Thyroid gland (tissue), 4 donors: ENCODE data around the gene PHLDB3. TPM values are rescaled to one million over a fixed set of nuclear protein-coding genes. Genes with fewer than 3 reads are reported as not detected.

Experiments used
- DNase-seq, 2 donors: peaks; one replicate each; pipeline ENCODE4 v3.0.0-alpha.2; 2019
- H3K27ac ChIP-seq, 3 donors: fragments of 200-600 bp; sonication (generic); 1 replicate in 2 of 3; 2 replicates in 1 of 3; pipeline ENCODE4 v1.5.1; 2016 to 2019; ENCODE audit warnings: mild to moderate bottlenecking in 1 of 3, moderate library complexity in 1 of 3
- H3K27me3 ChIP-seq: fragments of 200-600 bp; sonication (generic); one replicate; pipeline ENCODE4 v1.5.1; 2019
- H3K36me3 ChIP-seq, 2 donors: fragments of 200-600 bp; sonication (generic); one replicate each; pipeline ENCODE4 v1.5.1; 2016 to 2019
- H3K4me1 ChIP-seq, 2 donors: fragments of 200-600 bp; sonication (generic); one replicate each; pipeline ENCODE4 v1.5.1; 2017 to 2019
- H3K4me3 ChIP-seq, 3 donors: fragments of 200-600 bp; sonication (generic); replicated peaks in 1 of 3; 1 replicate in 2 of 3; 2 replicates in 1 of 3; pipeline ENCODE4 v1.5.1; 2016; ENCODE audit warnings: mild to moderate bottlenecking in 1 of 3
- H3K9me3 ChIP-seq: fragments of 200-600 bp; sonication (generic); one replicate; pipeline ENCODE4 v1.5.1; 2017
- POLR2A ChIP-seq, 2 donors: fragments of 450-650 bp; IDR thresholded peaks; one replicate each; pipeline ENCODE4 v1.6.1; 2017; ENCODE audit warnings: antibody characterized with exemption in 2 of 2, mild to moderate bottlenecking in 2 of 2, moderate library complexity in 1 of 2
- WGBS, 2 donors: methylation state at CpG; one replicate each; pipeline ENCODE4 v1.1.5; 2017; 5-methylcytosine and 5-hydroxymethylcytosine counted together
- intact Hi-C: fragments of 100-400 bp; cut with DNase I; formaldehyde crosslinking; loops from one replicate; pipeline ENCODE4 v1.15.1; 2023
- total RNA-seq, 4 donors: library from RNA; depleted of rRNA; stranded (reverse); fragments of >200 nt; gene quantifications; one replicate each; pipeline ENCODE4 v1.2.3, GENCODE V29; 2016
- TF ChIP-seq, protein P1 (sequence below), 6 experiments: fragments of 200-600 bp in 3 of 6; fragments of 450-650 bp in 3 of 6; sonication (generic) in 3 of 6; IDR thresholded peaks; one replicate each; pipeline ENCODE4 v1.5.1; 2016 to 2019; ENCODE audit warnings: antibody characterized with exemption in 6 of 6, mild to moderate bottlenecking in 2 of 6, inconsistent platforms in 1 of 6, moderate library complexity in 1 of 6

PHLDB3 gene
- total RNA-seq, 4 donors from 2014 or later: 4.4 to 19.6 (median 7.4) TPM

DNA sequence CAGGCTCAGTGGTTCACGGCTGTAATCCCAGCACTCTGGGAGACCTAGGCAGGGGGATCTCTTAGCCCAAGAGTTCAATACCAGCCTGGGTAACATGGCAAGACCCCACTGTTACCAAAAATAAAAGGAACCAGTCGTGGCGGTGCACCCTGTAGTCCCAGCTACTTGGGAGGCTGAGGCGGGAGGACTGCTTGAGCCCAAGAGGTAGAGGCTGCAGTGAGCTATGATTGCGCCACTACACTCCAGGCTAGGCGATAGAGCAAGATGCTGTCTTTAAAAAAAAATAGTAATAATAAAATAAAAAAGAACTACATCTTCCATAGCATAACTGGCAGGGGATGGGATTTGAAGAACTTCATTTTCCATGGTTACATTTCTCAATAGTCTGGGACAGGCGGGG is 42.2 kb downstream of the PHLDB3 start:
- Histone ChIP-seq H3K4me3 (no peak overlapping the region), H3K27me3 (no peaks in the 10 kb centered on the region), H3K4me1 (peaks cover 0 to 5% of the 10 kb centered on the region in 2 donors), H3K27ac (no peak overlapping the region), H3K36me3 (no peaks in the 10 kb centered on the region), H3K9me3 (no peaks in the 10 kb centered on the region)
- intact Hi-C loops: loop anchor here (5.0 kb wide), 1 partner anchor 40 kb away; the partner anchor contains the start of gene PHLDB3
- TF ChIP-seq POLR2A (IDR thresholded peaks at IDR 0.05): no peak
- TF ChIP-seq, protein P1, sequence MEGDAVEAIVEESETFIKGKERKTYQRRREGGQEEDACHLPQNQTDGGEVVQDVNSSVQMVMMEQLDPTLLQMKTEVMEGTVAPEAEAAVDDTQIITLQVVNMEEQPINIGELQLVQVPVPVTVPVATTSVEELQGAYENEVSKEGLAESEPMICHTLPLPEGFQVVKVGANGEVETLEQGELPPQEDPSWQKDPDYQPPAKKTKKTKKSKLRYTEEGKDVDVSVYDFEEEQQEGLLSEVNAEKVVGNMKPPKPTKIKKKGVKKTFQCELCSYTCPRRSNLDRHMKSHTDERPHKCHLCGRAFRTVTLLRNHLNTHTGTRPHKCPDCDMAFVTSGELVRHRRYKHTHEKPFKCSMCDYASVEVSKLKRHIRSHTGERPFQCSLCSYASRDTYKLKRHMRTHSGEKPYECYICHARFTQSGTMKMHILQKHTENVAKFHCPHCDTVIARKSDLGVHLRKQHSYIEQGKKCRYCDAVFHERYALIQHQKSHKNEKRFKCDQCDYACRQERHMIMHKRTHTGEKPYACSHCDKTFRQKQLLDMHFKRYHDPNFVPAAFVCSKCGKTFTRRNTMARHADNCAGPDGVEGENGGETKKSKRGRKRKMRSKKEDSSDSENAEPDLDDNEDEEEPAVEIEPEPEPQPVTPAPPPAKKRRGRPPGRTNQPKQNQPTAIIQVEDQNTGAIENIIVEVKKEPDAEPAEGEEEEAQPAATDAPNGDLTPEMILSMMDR (IDR thresholded peaks at IDR 0.05): no peak
- WGBS, 2 donors: 93% methylated on average over 7 of the region's 7 CpGs
- DNase-seq: no peak

DNA sequence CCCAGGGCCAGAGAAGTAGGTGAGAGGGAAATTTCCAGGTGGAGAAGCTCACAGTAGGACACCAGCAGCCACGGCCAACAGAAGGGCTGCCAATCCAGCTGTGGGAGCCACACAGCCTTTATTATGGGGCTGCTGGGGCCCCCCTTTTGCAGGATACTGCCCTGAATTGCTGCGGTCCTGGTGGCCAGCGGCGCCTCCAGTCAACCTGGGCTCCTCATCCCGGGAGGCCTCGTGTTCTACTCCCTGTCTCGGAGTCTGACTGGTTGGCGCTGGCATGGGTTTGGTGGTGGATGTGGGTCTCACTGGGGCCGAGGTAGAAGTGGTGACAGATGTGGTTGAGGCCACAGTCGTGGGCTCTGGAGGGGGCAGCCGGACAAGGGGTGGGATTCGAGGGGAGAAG is 43.2 kb downstream of the PHLDB3 start:
- no peaks in the 10 kb centered on the region for H3K36me3 ChIP-seq
- no peaks in the 10 kb centered on the region for H3K9me3 ChIP-seq
- intact Hi-C loops: loop anchor here (5.0 kb wide), 1 partner anchor 41 kb away; the partner anchor contains the start of gene PHLDB3
- TF ChIP-seq, protein P1 (IDR thresholded peaks at IDR 0.05): no peak
- no peak for TF ChIP-seq POLR2A (IDR thresholded peaks at IDR 0.05)
- H3K27ac ChIP-seq: no peak overlapping the region
- H3K4me1 ChIP-seq: peaks cover 0 to 5% of the 10 kb centered on the region in 2 donors
- H3K4me3 ChIP-seq: no peak overlapping the region
- no peaks in the 10 kb centered on the region for H3K27me3 ChIP-seq
- 90 to 93% methylated on average over 11 of the region's 12 CpGs for WGBS, 2 donors
- no peak for DNase-seq

DNA sequence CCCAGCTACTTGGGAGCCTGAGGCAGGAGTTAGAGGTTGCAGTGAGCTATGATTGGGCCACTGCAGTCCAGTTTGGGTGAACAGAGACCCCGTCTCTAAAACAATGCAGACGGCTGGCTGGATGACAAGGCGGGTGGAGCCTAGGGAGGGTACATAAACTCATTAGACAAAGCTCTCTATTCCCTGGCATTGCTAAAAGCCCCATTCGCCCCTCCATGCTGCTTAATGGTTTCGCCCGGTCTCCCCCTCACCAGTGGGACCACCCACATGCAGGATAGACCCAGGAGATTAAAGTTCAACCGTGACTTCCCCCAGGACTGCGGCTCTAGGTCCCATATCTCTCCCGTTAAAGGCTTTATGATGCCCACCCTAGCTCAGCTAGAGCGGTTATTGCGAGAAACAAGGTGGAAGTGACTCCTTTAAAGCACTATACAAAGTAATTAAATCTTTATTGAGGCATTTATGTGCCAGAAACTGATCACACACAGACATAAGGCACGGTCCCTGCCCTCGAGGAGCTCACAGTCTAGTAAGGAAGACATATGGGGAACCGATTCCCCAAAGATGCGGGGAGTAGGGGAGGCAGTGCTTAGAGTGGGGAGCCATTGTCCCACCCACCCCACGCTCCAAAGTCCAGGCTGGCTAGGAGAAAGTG is 44.1 kb downstream of the PHLDB3 start:
- Histone ChIP-seq H3K4me1 (peaks cover 0 to 5% of the 10 kb centered on the region in 2 donors), H3K27me3 (no peaks in the 10 kb centered on the region), H3K27ac (no peak overlapping the region), H3K36me3 (no peaks in the 10 kb centered on the region), H3K9me3 (no peaks in the 10 kb centered on the region), H3K4me3 (no peak overlapping the region)
- TF ChIP-seq, protein P1 (IDR thresholded peaks at IDR 0.05): no peak
- TF ChIP-seq POLR2A (IDR thresholded peaks at IDR 0.05): no peak
- no peak for DNase-seq
- 76 to 88% methylated on average over 15 to 16 of the region's 16 CpGs for WGBS, 2 donors
- intact Hi-C loops: loop anchor here (5.0 kb wide), 1 partner anchor 42 kb away; the partner anchor contains the start of gene PHLDB3

DNA sequence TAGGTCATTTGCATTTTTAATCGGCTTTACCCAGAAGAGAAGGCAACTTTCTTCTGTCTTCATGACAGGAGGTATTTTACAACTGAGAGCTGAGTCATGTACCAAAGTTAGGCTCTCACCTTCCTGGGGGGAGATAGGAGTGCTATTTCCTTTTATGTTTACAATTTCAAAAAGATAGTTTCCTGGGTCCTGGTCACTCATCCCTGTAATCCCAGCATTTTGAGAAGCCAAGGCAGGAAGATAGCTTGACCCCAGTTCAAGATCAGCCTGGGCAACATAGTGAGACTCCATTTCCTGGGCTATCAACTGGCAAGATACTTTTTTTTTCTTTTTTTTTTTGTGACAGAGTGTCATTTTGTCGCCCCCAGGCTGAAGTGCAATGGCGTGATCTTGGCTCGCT is 46.7 kb downstream of the PHLDB3 start:
- 82 to 84% methylated on average over 4 of the region's 4 CpGs for WGBS, 2 donors
- Histone ChIP-seq H3K36me3 (no peaks in the 10 kb centered on the region), H3K27ac (no peak overlapping the region), H3K9me3 (no peaks in the 10 kb centered on the region), H3K27me3 (no peaks in the 10 kb centered on the region), H3K4me3 (no peak overlapping the region), H3K4me1 (no peaks in the 10 kb centered on the region)
- TF ChIP-seq POLR2A (IDR thresholded peaks at IDR 0.05): no peak
- TF ChIP-seq, protein P1 (IDR thresholded peaks at IDR 0.05): no peak
- intact Hi-C loops: no loop called here
- no peak for DNase-seq

DNA sequence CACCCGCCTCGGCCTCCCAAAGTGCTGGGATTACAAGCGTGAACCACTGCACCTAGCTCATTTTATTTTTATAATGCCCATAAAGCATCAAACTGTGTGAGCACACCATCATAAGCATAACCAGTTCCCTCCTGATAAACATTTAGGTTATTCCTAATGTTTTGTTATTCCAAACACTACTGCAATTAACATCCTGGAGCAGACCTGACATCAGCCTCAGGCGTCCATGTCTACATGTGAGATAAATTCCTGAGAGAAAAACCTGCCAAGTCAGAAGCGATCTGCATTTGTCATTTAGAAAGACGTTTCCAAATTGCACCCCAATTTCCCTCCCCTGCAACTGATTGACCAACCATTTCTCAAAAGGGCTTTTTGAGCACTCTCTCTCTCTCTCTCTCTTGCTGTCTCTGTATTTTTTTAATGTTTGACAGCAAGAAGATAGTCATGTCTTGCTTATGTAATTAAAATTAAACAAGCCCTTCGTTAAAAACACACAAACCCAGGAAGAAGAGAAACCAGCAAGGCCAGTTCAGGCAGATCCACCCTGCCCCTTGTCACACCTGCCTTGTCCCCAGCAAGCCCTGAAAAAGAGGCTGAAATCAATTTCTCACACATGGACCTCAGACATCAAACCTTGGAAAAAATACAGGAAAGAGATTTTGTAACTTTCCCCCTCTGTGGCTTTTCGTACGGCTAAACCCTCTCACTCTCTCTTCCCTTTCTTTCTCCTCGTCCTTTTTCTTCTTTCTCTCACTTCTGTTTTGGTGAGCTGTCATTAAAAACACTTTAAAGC is 49.0 kb downstream of the PHLDB3 start:
- DNase-seq: no peak
- intact Hi-C loops: no loop called here
- Histone ChIP-seq H3K4me1 (no peaks in the 10 kb centered on the region), H3K9me3 (no peaks in the 10 kb centered on the region), H3K4me3 (no peak overlapping the region), H3K27me3 (no peaks in the 10 kb centered on the region), H3K27ac (no peak overlapping the region), H3K36me3 (no peaks in the 10 kb centered on the region)
- no peak for TF ChIP-seq POLR2A (IDR thresholded peaks at IDR 0.05)
- TF ChIP-seq, protein P1 (IDR thresholded peaks at IDR 0.05): no peak
- WGBS, 2 donors: 47 to 48% methylated on average over 10 of the region's 10 CpGs
